ENCODE results near the gene CRKL.
A peak's percentile ranks its signal among the peaks of the same experiment; 100 is the strongest.
"Not testable (repeated sequence)": the region's sequence is repeated elsewhere in the genome, so short reads cannot be mapped to it uniquely, and the experiment has no call there.

Gene CRKL

GRCh38 chr22:20916916-20917810, at the start of gene CRKL:
Gene CRKL (plus strand): TSS chr22:20917407. CDS start chr22:20917935, 528 bp downstream.
- DNase-seq = peak; percentile 86

GRCh38 chr22:20868025-20868962, 48.9 kb upstream of the CRKL start:
- DNase-seq = no peak

- no peak for DNase-seq
Observed at GRCh38 chr22:20869234-20869633, 48.0 kb upstream of the CRKL start.

DNA sequence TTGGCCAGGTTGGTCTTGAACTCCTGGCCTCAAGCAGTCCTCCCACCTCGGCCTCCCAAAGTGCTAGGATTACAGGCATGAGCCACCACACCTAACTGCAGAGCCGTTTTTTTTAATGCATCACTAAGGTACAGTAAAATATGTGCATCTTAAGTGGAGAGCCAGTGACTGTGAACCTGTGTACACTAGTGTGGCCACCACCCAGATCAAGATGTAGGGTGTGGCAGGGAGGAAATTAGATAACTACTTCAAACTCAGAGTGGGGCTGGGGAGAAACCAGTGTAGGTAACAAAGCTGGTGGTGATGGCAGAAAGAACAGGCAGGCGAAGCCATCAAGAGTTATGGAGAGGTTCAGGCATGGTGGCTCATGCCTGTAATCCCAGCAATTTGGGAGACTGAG, 44.0 kb upstream of the CRKL start:
- no peak for DNase-seq

- DNase-seq = no peak
Observed at GRCh38 chr22:20875296-20875695, 41.9 kb upstream of the CRKL start.

- DNase-seq = no peak
Observed at GRCh38 chr22:20877715-20878114, 39.5 kb upstream of the CRKL start.

- no peak for DNase-seq
Observed at GRCh38 chr22:20881231-20881630, 36.0 kb upstream of the CRKL start.

GRCh38 chr22:20881869-20882815, 35.1 kb upstream of the CRKL start:
- no peak for DNase-seq

DNA sequence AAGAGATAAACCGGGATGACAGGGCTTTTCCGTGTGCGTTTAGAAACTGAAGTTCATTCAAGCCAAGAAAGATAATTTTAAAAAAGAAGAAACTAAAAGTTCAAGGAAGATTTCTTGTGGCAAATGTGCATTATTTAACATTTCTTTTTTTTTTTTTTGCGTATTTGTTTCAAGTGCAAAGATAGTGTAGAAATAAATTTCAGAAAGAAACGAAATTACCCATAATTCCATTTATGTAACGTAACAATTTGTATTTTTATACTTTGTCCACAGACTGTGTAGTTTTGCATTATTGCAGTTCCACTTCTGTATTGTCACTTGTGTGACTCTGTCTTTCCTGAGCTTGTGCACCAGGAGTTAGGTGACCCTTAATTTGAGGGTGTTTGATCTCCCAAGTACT, 34.4 kb upstream of the CRKL start:
- DNase-seq = no peak

- no peak for DNase-seq
Observed at GRCh38 chr22:20884454-20884853, 32.8 kb upstream of the CRKL start.

- no peak for DNase-seq
Observed at GRCh38 chr22:20885017-20885556, 32.1 kb upstream of the CRKL start.

DNA sequence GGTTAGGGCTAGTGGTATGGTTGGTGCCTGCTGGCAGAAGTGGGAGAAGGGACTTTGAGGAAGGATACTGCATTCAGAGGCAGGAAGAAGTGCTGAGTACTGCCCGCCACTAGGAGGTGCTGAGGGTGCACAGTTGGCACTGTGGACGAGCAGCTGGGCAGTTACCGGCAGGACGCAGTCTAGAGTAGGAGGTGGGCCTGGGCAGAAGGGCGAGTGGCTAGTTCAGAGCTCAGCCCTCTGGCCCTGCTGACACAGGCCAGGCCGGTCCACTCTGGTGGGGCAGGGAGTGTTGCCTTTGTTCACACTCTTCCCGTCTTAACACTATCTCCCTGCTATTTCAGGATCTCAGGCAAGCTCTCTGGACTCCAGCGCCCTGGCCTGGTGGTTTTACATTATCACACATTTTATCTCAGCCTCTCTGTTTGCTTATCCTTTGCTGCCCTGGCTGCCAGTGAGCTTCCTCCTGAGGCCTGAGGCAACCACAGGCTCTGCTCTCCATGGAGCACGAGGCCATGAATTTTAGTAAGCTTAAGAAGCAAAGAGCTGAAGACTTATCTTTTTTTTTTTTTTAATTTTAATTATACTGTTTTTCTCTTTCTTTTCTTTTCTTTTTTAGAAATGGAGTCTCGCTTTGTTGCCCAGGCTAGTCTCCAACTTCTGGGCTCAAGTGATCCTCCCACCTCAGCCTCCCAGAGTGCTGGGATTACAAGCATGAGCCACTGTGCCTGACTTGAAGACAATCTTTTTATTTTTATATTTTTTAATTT, 31.5 kb upstream of the CRKL start:
- peak; percentile 7 for DNase-seq

DNA sequence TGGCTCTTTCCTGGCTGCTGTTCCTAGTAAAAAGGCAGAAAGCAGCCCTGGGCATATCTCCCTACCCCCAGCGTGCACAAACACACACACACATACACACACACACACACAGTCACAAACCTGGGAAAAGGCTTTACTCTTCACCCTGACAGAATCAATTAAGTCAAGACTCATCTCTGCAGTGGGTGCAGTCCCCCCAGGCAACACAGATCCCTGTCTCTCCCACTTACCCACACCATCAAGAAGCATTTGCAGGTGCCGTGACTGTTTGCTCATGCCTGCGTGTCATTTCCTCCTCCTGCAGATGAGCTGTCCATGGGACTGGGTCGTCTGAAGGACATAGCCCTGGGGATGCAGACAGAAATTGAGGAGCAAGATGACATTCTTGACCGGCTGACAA, 29.8 kb upstream of the CRKL start:
- no peak for DNase-seq

- no peak for DNase-seq
Observed at GRCh38 chr22:20889025-20889704, 28.0 kb upstream of the CRKL start.

- no peak for DNase-seq
Observed at GRCh38 chr22:20889904-20890540, 27.2 kb upstream of the CRKL start.

DNA sequence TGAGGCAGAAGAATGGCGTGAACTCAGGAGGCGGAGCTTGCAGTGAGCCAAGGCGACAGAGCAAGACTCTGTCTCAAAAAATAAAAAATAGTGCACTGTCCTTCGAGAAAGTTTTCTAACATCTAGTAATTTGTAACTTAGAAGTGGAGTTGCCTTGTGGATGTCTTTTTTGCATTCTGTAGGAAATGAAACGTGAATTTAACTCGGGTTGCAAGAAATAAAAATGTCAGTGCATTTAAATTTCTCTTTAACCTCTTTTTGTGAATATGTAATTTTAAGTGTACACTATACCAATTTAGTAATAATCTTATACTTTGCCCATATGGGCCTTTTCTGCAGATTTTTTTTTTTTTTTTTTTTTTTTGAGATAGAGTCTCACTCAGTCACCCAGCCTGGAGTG, 26.2 kb upstream of the CRKL start:
- DNase-seq = no peak

DNA sequence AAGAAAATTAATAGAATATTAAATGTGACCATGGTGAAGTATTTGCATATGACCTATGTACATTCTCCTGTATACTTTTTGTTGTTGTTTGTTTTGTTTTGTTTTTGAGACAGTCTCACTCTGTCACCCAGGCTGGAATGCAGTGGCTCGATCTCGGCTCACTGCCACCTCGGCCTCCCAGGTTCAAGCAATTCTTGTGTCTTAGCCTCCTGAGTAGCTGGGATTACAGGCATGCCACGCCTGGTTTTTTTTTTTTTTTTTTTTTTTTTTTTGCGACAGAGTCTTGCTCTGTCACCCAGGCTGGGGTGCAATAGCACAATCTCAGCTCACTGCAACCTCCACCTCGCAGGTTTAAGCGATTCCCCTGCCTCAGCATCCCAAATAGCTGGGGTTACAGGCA, 19.5 kb upstream of the CRKL start:
- DNase-seq = not testable (repeated sequence)

GRCh38 chr22:20899827-20900423, 17.3 kb upstream of the CRKL start:
- DNase-seq = no peak

DNA sequence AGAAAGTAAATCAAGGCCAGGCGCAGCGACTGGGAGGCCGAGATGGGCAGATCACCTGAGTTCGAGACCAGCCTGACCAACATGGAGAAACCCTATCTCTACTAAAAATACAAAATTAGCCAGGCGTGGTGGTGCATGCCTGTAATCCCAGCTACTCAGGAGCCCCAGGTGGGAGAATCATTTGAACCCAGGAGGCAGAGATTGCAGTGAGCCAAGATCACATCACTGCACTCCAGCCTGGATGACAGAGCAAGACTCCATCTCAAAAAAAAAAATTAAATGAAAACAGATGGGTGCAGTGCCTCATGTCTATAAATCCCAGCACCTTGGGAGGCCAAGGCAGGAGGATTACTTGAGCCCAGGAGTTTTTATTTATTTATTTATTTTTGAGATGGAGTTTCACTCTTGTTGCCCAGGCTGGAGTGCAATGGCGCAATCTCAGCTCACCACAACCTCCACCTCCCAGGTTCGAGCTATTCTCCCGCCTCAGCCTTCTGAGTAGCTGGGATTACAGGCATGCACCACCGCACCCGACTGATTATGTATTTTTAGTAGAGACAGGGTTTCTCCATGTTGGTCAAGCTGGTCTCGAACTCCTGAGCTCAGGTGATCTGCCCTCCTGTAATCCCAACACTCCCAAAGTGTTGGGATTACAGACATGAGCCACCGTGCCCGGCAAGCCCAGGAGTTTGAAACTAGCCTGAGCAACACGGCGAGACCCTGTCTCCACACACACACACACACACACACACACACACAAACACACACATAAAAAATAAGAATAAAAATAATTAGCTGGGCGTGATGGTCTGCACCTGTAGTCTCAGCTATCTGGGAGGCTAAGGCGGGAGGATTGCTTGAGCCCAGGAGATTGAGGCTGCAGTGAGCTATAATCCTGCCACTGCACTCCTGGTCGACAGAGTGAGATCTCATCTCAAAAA, 15.8 kb upstream of the CRKL start:
- not testable (repeated sequence) for DNase-seq
